Lung (tissue), 12 donors: Measurements from ENCODE around the gene TACR2. TPM values are rescaled to one million over a fixed set of nuclear protein-coding genes. Genes with fewer than 3 reads are reported as not detected.

ENCODE experiments used
- ATAC-seq: fragments of 200-7000 bp; cut with Tn5 transposase; one replicate; pipeline ENCODE4 v1.9.1; 2020; ENCODE audit warnings: moderate number of reproducible peaks; ENCODE audit not compliant: insufficient read depth, low FRiP score
- DNase-seq, 3 donors: peaks; one replicate each; pipeline ENCODE4 v3.0.0-alpha.2; 2013 to 2017
- H3K27ac ChIP-seq, 2 donors: one replicate each; pipeline ENCODE4 v1.5.1; 2013; ENCODE audit warnings: mild to moderate bottlenecking in 2 of 2, moderate library complexity in 2 of 2, control low read depth in 1 of 2, inconsistent platforms in 1 of 2, low read depth in 1 of 2, low read length in 1 of 2
- H3K27me3 ChIP-seq, 3 donors: one replicate each; pipeline ENCODE4 v1.5.1; 2013; ENCODE audit warnings: low read length in 2 of 3; ENCODE audit not compliant: control insufficient read depth in 3 of 3, insufficient read depth in 3 of 3
- H3K36me3 ChIP-seq, 4 donors: one replicate each; pipeline ENCODE4 v1.5.1; 2013; ENCODE audit warnings: low read length in 4 of 4, mild to moderate bottlenecking in 1 of 4, moderate library complexity in 1 of 4; ENCODE audit not compliant: control insufficient read depth in 4 of 4, insufficient read depth in 4 of 4
- H3K4me1 ChIP-seq, 5 donors: one replicate each; pipeline ENCODE4 v1.5.1; 2013; ENCODE audit warnings: low read length in 5 of 5, mild to moderate bottlenecking in 2 of 5, moderate library complexity in 1 of 5; ENCODE audit not compliant: control insufficient read depth in 5 of 5, insufficient read depth in 5 of 5
- H3K4me3 ChIP-seq: one replicate; pipeline ENCODE4 v1.5.1; 2013; ENCODE audit warnings: mild to moderate bottlenecking, control low read depth, moderate library complexity
- H3K9ac ChIP-seq, 2 donors: one replicate each; pipeline ENCODE4 v1.5.1; 2013; ENCODE audit warnings: low read length in 2 of 2, control low read depth in 1 of 2; ENCODE audit not compliant: insufficient read depth in 1 of 2
- H3K9me3 ChIP-seq, 4 donors: one replicate each; pipeline ENCODE4 v1.5.1; 2013; ENCODE audit warnings: low read length in 3 of 4, mild to moderate bottlenecking in 1 of 4, moderate library complexity in 1 of 4; ENCODE audit not compliant: control insufficient read depth in 4 of 4, insufficient read depth in 3 of 4
- CTCF ChIP-seq: IDR thresholded peaks from 2 replicates; pipeline ENCODE4 v1.5.1; 2012; ENCODE audit warnings: mild to moderate bottlenecking; ENCODE audit errors: control extremely low read depth, extremely low read depth
- WGBS, 2 donors: extraction: QIAGEN DNeasy Blood & Tissue Kit; methylation state at CpG; one replicate each; pipeline ENCODE4 v1.1.7; 2013; 5-methylcytosine and 5-hydroxymethylcytosine counted together
- polyA plus RNA-seq, 2 donors: library from polyadenylated mRNA; stranded (reverse); fragments of 200-250 nt; gene quantifications; one replicate each; pipeline ENCODE4 v1.2.1, GENCODE V29; 2013
- total RNA-seq, 2 donors: library from RNA; depleted of rRNA in 1 of 2; stranded (reverse); fragments of >200 nt in 1 of 2; gene quantifications; one replicate each; pipeline ENCODE4 v1.2.1, GENCODE V29; 2014 to 2021
- donor health status: control.
- donor health status: control.
- donor health status: Bipolar disorder and iron deficiency.
- donor health status: healthy.
- donor health status: DM: yes; HTN: yes; CAD: no.

The TACR2 gene
- total and polyA plus RNA-seq, 4 donors, result 0.28 to 0.83 (median 0.50) TPM

DNA sequence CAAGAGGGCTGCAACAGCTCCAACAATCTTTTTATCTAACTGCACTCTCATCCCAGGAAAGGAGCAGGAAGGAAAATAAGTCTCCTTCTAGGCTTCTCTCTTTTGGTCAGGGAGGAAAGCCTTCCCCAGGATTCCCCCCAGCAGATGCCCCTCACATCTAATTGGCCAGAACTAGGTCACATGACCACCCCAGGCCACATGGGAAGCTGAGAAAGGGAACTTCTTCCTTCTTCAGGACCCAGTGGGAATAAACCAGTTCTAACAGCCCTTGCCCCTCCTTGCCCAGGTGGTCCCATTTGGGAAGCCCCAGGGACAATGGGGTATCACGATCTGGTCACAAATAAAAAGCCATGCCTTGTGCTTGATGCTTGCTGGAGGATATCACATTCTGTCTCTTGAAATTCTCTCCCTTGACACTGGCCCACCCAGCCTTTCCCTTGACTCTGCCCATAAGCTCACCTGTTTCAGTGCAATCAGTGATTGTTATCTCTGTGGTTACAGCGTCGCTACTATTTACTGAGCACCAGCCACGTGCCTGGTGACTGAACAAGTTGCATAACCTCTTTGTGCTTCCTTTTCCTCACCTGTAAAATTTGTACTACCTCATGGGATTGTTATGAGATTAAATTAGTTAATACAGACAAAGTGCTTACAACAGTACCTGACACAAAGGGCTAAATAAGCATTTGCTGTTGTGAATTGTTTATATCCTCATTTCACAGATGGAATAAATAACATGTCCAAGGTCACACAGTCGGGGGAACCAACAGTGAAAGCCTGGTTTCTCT, 9.0 kb upstream of the TACR2 start:
- Histone ChIP-seq H3K9ac (no peak overlapping the region), H3K36me3 (no peaks in the 10 kb centered on the region), H3K9me3 (no peaks in the 10 kb centered on the region), H3K4me1 (peaks cover 0 to 11% (median 0%) of the 10 kb centered on the region in 5 donors), H3K27me3 (no peaks in the 10 kb centered on the region), H3K27ac (peak overlapping the region in 1 of 2 donors; percentile 50), H3K4me3 (no peak overlapping the region)
- no peak for TF ChIP-seq CTCF
- no peak for DNase-seq
- ATAC-seq, result no peak
- 28 to 45% methylated on average over 5 of the region's 5 CpGs for WGBS, 2 donors

GRCh38 chr10:69425041-69425440, 8.3 kb upstream of the TACR2 start:
- Histone ChIP-seq H3K27ac (no peak overlapping the region), H3K4me3 (no peak overlapping the region), H3K27me3 (no peaks in the 10 kb centered on the region), H3K9me3 (no peaks in the 10 kb centered on the region), H3K36me3 (no peaks in the 10 kb centered on the region), H3K9ac (no peak overlapping the region), H3K4me1 (peaks cover 0 to 11% (median 0%) of the 10 kb centered on the region in 5 donors)
- no peak for TF ChIP-seq CTCF
- 97 to 98% methylated on average over 2 of the region's 2 CpGs for WGBS, 2 donors
- ATAC-seq (no peak), DNase-seq (no peak)

DNA sequence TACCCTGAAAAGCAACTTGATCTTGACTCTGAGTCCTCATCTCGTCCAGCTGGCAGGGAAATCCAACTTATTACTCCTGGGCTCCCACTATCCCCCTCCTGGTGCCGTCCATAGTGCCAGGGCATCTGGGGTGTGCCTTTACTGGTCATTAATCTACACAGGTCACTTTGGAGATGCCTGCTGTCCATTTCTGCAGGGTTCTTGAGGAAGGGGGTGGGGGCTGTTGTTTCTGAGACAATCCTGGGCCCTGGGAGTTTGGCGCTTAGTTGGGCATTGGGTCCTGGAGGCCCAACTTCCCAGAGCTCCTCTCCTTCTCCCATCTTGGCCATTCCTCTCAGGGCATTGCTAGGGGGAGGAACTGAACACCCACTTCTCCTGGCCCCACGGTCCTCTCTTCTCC, 6.0 kb upstream of the TACR2 start:
- WGBS, 2 donors, result 91 to 93% methylated on average over 4 of the region's 4 CpGs
- TF ChIP-seq CTCF, result no peak
- no peak overlapping the region for H3K4me3 ChIP-seq
- DNase-seq (no peak), ATAC-seq (no peak)
- H3K9ac ChIP-seq, result no peak overlapping the region
- no peaks in the 10 kb centered on the region for H3K27me3 ChIP-seq
- no peaks in the 10 kb centered on the region for H3K36me3 ChIP-seq
- H3K27ac ChIP-seq, result no peak overlapping the region
- H3K9me3 ChIP-seq, result no peaks in the 10 kb centered on the region
- peaks cover 0 to 20% (median 5%) of the 10 kb centered on the region in 5 donors for H3K4me1 ChIP-seq
